Neural progenitor cell (in vitro differentiated cells): Measurements from ENCODE around the gene ADISSP. TPM values are rescaled to one million over a fixed set of nuclear protein-coding genes. Genes with fewer than 3 reads are reported as not detected.

Experiments
- DNase-seq: peaks from one replicate; pipeline ENCODE4 v3.0.0-alpha.2; 2016; ENCODE audit warnings: low spot score
- H2AFZ ChIP-seq: fragments of 200-600 bp; sonication (generic); replicated peaks from 2 replicates; pipeline ENCODE4 v1.6.1; 2016; ENCODE audit warnings: antibody characterized with exemption
- H3F3A ChIP-seq: fragments of 200-600 bp; sonication (generic); 2 replicates; pipeline ENCODE4 v1.6.1; 2016; ENCODE audit warnings: antibody characterized with exemption, low read depth
- H3K27ac ChIP-seq: fragments of 200-600 bp; sonication (generic); 2 replicates; pipeline ENCODE4 v1.5.1; 2016; ENCODE audit warnings: mild to moderate bottlenecking
- H3K27me3 ChIP-seq: fragments of 200-600 bp; sonication (generic); 2 replicates; pipeline ENCODE4 v1.6.1; 2016; ENCODE audit warnings: mild to moderate bottlenecking, moderate library complexity
- H3K36me3 ChIP-seq: fragments of 200-600 bp; sonication (generic); 2 replicates; pipeline ENCODE4 v1.5.1; 2016
- H3K4me1 ChIP-seq: fragments of 200-600 bp; sonication (generic); 2 replicates; pipeline ENCODE4 v1.6.1; 2016; ENCODE audit warnings: mixed run types
- H3K4me2 ChIP-seq: fragments of 200-600 bp; sonication (generic); 2 replicates; pipeline ENCODE4 v1.6.1; 2016
- H3K4me3 ChIP-seq: fragments of 200-600 bp; sonication (generic); 2 replicates; pipeline ENCODE4 v1.5.1; 2016
- H3K79me2 ChIP-seq: fragments of 200-600 bp; sonication (generic); 2 replicates; pipeline ENCODE4 v1.6.1; 2016; ENCODE audit warnings: low read depth
- H3K9ac ChIP-seq: fragments of 200-600 bp; sonication (generic); 2 replicates; pipeline ENCODE4 v1.6.1; 2016
- H3K9me3 ChIP-seq: fragments of 200-600 bp; sonication (generic); 2 replicates; pipeline ENCODE4 v1.5.1; 2016; ENCODE audit warnings: low read depth
- H4K20me1 ChIP-seq: fragments of 200-600 bp; sonication (generic); 2 replicates; pipeline ENCODE4 v1.6.1; 2016; ENCODE audit warnings: low read depth
- H3K27ac Mint-ChIP-seq: 3 replicates; pipeline ENCODE4 v1.8.0; 2021; ENCODE audit warnings: mixed read lengths
- H3K27me3 Mint-ChIP-seq: 2 replicates; pipeline ENCODE4 v1.8.0; 2022; ENCODE audit warnings: low read depth, mild to moderate bottlenecking, inconsistent platforms, moderate library complexity, mixed read lengths; ENCODE audit not compliant: insufficient read depth
- H3K36me3 Mint-ChIP-seq: 3 replicates; pipeline ENCODE4 v1.8.0; 2021; ENCODE audit warnings: mixed read lengths
- H3K4me1 Mint-ChIP-seq: 3 replicates; pipeline ENCODE4 v1.8.0; 2021; ENCODE audit warnings: mixed read lengths
- H3K4me3 Mint-ChIP-seq: 3 replicates; pipeline ENCODE4 v1.8.0; 2021; ENCODE audit warnings: mild to moderate bottlenecking, moderate library complexity, mixed read lengths
- H3K9me3 Mint-ChIP-seq: 3 replicates; pipeline ENCODE4 v1.8.0; 2020; ENCODE audit warnings: mixed read lengths
- CTCF ChIP-seq: fragments of 200-600 bp; sonication (generic); IDR thresholded peaks from 2 replicates; pipeline ENCODE4 v1.5.1; 2017; ENCODE audit warnings: antibody characterized with exemption, mild to moderate bottlenecking
- EZH2 ChIP-seq: fragments of 200-600 bp; sonication (generic); IDR thresholded peaks from 2 replicates; pipeline ENCODE4 v1.6.1; 2017; ENCODE audit warnings: antibody characterized with exemption, mild to moderate bottlenecking, moderate library complexity
- EZH2phosphoT487 ChIP-seq: fragments of 200-600 bp; sonication (generic); IDR thresholded peaks from 2 replicates; pipeline ENCODE4 v1.6.1; 2017; ENCODE audit warnings: antibody characterized with exemption
- total RNA-seq: library from RNA; depleted of rRNA; stranded (reverse); fragments of >200 nt; gene quantifications from 2 replicates; pipeline ENCODE4 v1.2.3, GENCODE V29; 2015; ENCODE audit warnings: low replicate concordance

ADISSP gene
- total RNA-seq, 1 donor from 2014 or later = 17.6 TPM

DNA sequence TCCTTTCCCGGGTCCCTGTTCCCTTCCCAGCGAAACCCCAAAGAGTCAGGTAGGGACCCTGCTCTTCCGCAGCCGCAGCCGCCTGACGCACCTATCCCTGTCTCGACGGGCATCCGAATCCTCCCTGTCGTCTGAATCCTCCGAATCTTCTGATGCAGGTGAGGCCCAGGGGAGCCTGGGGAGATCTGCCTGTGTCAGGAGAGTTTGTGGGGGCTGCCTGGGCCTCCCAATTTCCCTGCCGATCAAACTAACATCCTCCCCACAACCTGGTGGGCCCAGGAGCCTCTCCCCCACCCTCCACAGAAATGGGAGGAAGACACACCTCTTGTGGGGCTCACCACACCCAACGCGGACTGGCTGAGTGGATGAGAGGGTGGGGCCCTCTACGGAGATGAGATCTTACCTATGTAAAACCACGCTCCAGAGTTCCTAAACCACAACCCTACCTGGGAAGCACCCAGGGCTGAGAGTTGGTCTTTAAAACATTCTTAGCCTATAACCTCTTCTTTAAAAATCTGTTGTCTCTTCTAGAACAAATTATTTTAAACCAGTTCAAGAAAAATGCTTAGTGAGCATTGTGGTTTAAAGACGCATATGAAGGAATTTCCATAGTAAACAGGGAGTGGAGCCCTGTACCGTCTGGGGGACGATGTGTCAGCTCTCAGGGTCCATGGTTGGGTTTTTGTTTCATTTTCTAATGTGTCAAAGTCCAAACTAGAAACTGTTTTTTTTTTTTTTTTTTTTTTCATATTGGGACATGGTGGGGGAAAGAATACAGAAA, 30.2 kb upstream of the ADISSP start:
- H3F3A ChIP-seq = peaks cover 30% of the 10 kb centered on the region
- peaks cover 22% of the 10 kb centered on the region for H3K27me3 ChIP-seq
- H4K20me1 ChIP-seq = peaks cover 9% of the 10 kb centered on the region
- H3K27ac ChIP-seq = no peak overlapping the region
- H3K9me3 ChIP-seq = no peaks in the 10 kb centered on the region
- TF ChIP-seq EZH2 (no peak), EZH2phosphoT487 (no peak)
- H2AFZ ChIP-seq = no peak overlapping the region
- peak overlapping the region; percentile 53 for H3K27ac Mint-ChIP-seq
- H3K9me3 Mint-ChIP-seq = no peaks in the 10 kb centered on the region
- H3K36me3 Mint-ChIP-seq = peaks cover 15% of the 10 kb centered on the region
- H3K36me3 ChIP-seq = no peaks in the 10 kb centered on the region
- peak overlapping the region; percentile 90 for H3K4me2 ChIP-seq
- no peak overlapping the region for H3K9ac ChIP-seq
- peak overlapping the region; percentile 92 for H3K4me3 Mint-ChIP-seq
- DNase-seq = no peak
- peak overlapping the region; percentile 68 for H3K4me3 ChIP-seq
- peaks cover 56% of the 10 kb centered on the region for H3K4me1 Mint-ChIP-seq
- no peaks in the 10 kb centered on the region for H3K79me2 ChIP-seq
- H3K27me3 Mint-ChIP-seq = peaks cover 17% of the 10 kb centered on the region
- peaks cover 28% of the 10 kb centered on the region for H3K4me1 ChIP-seq

DNA sequence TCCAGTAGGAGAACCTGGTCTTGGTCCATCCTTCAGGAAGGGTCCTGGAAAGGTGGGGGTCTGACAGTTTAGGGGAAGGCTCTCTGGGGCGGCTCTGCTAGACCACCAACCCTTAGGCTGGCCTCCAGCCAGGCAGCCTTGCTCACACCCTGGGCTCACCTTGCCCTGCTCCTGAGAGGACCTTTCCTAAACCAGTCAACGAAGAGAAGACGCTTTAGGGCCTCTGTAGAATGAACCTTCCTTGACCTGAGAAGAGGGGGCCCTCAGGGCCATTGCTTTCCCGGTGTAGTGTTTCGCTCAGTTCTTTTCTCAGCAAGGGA, 29.6 kb upstream of the ADISSP start:
- Histone ChIP-seq H3K79me2 (no peaks in the 10 kb centered on the region), H3F3A (peaks cover 30% of the 10 kb centered on the region), H3K4me3 (peak overlapping the region; percentile 68), H2AFZ (no peak overlapping the region), H3K9me3 (no peaks in the 10 kb centered on the region), H4K20me1 (peaks cover 9% of the 10 kb centered on the region), H3K27ac (no peak overlapping the region), H3K36me3 (no peaks in the 10 kb centered on the region), H3K4me2 (peak overlapping the region; percentile 90), H3K4me1 (peaks cover 28% of the 10 kb centered on the region), H3K27me3 (peaks cover 22% of the 10 kb centered on the region), H3K9ac (no peak overlapping the region)
- peaks cover 50% of the 10 kb centered on the region for H3K4me1 Mint-ChIP-seq
- TF ChIP-seq EZH2 = no peak
- no peak for TF ChIP-seq EZH2phosphoT487
- no peak for TF ChIP-seq CTCF
- no peak for DNase-seq
- H3K36me3 Mint-ChIP-seq = peaks cover 10% of the 10 kb centered on the region
- no peaks in the 10 kb centered on the region for H3K9me3 Mint-ChIP-seq
- peaks cover 17% of the 10 kb centered on the region for H3K27me3 Mint-ChIP-seq
- H3K4me3 Mint-ChIP-seq = peak overlapping the region; percentile 92
- peak overlapping the region; percentile 80 for H3K27ac Mint-ChIP-seq

DNA sequence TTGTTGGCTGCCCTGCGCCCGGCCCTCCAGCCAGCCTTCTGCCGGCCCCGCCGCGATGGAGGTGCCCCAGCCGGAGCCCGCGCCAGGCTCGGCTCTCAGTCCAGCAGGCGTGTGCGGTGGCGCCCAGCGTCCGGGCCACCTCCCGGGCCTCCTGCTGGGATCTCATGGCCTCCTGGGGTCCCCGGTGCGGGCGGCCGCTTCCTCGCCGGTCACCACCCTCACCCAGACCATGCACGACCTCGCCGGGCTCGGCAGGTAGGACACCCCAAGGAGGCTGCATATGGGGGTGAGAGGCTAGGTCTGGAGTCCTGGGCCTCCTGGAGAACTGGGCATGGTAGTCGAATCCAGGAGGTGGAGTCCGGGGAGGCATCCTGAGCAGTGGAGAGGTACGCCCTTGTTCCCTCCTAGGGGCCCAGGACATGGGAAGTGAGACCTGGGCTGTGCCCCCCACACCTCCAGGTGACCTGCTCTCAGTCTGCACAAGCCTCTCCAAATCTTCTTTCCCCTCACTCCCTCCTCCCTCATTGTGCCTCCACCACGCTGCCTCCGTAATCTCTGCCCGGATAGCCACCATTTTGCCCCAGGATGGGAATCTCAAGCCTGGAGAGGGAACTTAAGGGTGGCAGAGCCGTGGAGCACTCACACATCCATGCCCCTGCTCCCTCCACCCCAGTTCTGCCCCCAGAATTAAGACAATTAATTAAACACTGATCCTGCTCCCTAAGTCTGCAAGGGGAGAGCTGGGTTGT, 29.1 kb upstream of the ADISSP start:
- H3K4me2 ChIP-seq = peak overlapping the region; percentile 90
- no peak for TF ChIP-seq CTCF
- no peak for TF ChIP-seq EZH2
- no peak for TF ChIP-seq EZH2phosphoT487

More for the DNA sequence above, 29.1 kb upstream of the ADISSP start:
- Mint-ChIP-seq H3K9me3 (no peaks in the 10 kb centered on the region), H3K4me1 (peaks cover 50% of the 10 kb centered on the region), H3K27ac (peak overlapping the region; percentile 80), H3K4me3 (peak overlapping the region; percentile 92), H3K36me3 (peaks cover 10% of the 10 kb centered on the region), H3K27me3 (peaks cover 17% of the 10 kb centered on the region)
- Histone ChIP-seq H3K36me3 (no peaks in the 10 kb centered on the region), H3K9me3 (no peaks in the 10 kb centered on the region), H4K20me1 (peaks cover 9% of the 10 kb centered on the region), H2AFZ (no peak overlapping the region), H3F3A (peaks cover 30% of the 10 kb centered on the region), H3K9ac (no peak overlapping the region), H3K79me2 (no peaks in the 10 kb centered on the region), H3K27me3 (peaks cover 22% of the 10 kb centered on the region), H3K4me1 (peaks cover 28% of the 10 kb centered on the region), H3K4me3 (peak overlapping the region; percentile 68), H3K27ac (no peak overlapping the region)
- peak; percentile 1 for DNase-seq
